Testis (tissue), 3 donors: ENCODE results near the gene PPARG. TPM values are rescaled to one million over a fixed set of nuclear protein-coding genes. Genes with fewer than 3 reads are reported as not detected.

Source experiments
- DNase-seq: peaks from one replicate; pipeline ENCODE4 v3.0.0-alpha.2; 2019
- H3K27ac ChIP-seq, 2 donors: fragments of 200-600 bp; sonication (generic); one replicate each; pipeline ENCODE4 v1.5.1; 2019
- H3K27me3 ChIP-seq: fragments of 200-600 bp; sonication (generic); one replicate; pipeline ENCODE4 v1.5.1; 2019
- H3K36me3 ChIP-seq: fragments of 200-600 bp; sonication (generic); one replicate; pipeline ENCODE4 v1.5.1; 2017; ENCODE audit warnings: low read depth; ENCODE audit errors: missing control alignments
- H3K4me1 ChIP-seq: fragments of 200-600 bp; sonication (generic); one replicate; pipeline ENCODE4 v1.5.1; 2019
- H3K4me3 ChIP-seq, 2 donors: fragments of 200-600 bp; sonication (generic); one replicate each; pipeline ENCODE4 v1.5.1; 2017 to 2019
- H3K9me3 ChIP-seq: fragments of 200-600 bp; sonication (generic); one replicate; pipeline ENCODE4 v1.5.1; 2017
- POLR2A ChIP-seq: fragments of 450-650 bp; IDR thresholded peaks from one replicate; pipeline ENCODE4 v1.6.1; 2017; ENCODE audit warnings: antibody characterized with exemption, mild to moderate bottlenecking, moderate library complexity
- WGBS, 2 donors: methylation state at CpG; one replicate each; pipeline ENCODE4 v1.1.5; 2018; 5-methylcytosine and 5-hydroxymethylcytosine counted together
- intact Hi-C: fragments of 100-400 bp; cut with DNase I; formaldehyde crosslinking; loops from one replicate; pipeline ENCODE4 v1.15.1; 2023; ENCODE audit warnings: low total_unique reads
- polyA plus RNA-seq: library from polyadenylated mRNA; stranded (reverse); fragments of 350-450 nt; fragmentation: Illumina TruSeq; extraction: RNeasy Lipid Tissue Mini Kit (QIAGEN cat#74804); gene quantifications from one replicate; pipeline ENCODE4 v1.2.3, GENCODE V29; 2014; ENCODE audit warnings: low read depth, low replicate concordance; ENCODE audit not compliant: insufficient read depth
- total RNA-seq, 2 donors: library from RNA; depleted of rRNA; stranded (reverse); fragments of >200 nt; gene quantifications; one replicate each; pipeline ENCODE4 v1.2.3, GENCODE V29; 2016
- TF ChIP-seq, protein P1 (sequence below), 3 experiments: fragments of 450-650 bp in 2 of 3; fragments of 200-600 bp in 1 of 3; sonication (generic) in 1 of 3; IDR thresholded peaks; one replicate each; pipeline ENCODE4 v1.5.1; 2016 to 2019; ENCODE audit warnings: antibody characterized with exemption in 3 of 3, mild to moderate bottlenecking in 2 of 3, moderate library complexity in 1 of 3

PPARG gene
- total and polyA plus RNA-seq, 3 donors from 2014 or later, result 12.1 to 18.7 (median 17.6) TPM

DNA sequence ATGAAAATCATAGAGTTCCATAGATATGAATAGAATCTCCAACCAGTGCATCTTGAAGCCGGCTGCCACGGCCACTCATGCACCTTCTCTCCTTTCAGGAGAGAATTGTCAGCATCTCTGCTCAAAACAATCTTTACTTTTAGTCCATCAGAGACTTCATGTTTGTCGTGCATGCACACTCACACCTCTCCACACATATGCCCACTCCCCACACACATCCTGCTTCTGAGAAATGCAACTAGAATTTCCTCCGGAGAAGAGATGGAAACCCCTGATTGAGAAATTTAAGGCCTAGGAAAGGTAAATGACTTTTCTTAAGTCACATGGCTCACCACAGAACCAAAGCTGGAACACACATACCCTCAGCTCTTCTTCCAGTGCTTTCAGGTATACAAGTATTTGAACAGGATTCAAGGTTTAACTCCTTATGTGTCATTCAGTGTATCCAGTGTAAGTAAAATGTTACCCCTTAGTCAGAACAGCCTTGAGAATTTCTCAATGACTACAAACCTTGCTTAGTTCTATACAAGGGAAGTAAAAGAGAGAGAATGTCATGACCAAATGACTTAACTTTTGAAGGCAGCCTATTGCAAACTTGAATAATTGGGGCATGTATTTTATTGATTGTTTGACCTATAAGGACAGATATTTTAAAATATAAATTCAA is 126.3 kb downstream of the PPARG start:
- no peak for DNase-seq
- WGBS, 2 donors, result 82 to 91% methylated on average over 4 of the region's 4 CpGs
- Histone ChIP-seq H3K4me3 (no peak overlapping the region), H3K27me3 (no peaks in the 10 kb centered on the region), H3K9me3 (no peaks in the 10 kb centered on the region), H3K36me3 (no peaks in the 10 kb centered on the region), H3K27ac (no peak overlapping the region), H3K4me1 (no peaks in the 10 kb centered on the region)
- intact Hi-C loops, result no loop called here
- TF ChIP-seq POLR2A, result no peak
- TF ChIP-seq, protein P1, sequence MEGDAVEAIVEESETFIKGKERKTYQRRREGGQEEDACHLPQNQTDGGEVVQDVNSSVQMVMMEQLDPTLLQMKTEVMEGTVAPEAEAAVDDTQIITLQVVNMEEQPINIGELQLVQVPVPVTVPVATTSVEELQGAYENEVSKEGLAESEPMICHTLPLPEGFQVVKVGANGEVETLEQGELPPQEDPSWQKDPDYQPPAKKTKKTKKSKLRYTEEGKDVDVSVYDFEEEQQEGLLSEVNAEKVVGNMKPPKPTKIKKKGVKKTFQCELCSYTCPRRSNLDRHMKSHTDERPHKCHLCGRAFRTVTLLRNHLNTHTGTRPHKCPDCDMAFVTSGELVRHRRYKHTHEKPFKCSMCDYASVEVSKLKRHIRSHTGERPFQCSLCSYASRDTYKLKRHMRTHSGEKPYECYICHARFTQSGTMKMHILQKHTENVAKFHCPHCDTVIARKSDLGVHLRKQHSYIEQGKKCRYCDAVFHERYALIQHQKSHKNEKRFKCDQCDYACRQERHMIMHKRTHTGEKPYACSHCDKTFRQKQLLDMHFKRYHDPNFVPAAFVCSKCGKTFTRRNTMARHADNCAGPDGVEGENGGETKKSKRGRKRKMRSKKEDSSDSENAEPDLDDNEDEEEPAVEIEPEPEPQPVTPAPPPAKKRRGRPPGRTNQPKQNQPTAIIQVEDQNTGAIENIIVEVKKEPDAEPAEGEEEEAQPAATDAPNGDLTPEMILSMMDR (IDR thresholded peaks at IDR 0.05), result no peak

DNA sequence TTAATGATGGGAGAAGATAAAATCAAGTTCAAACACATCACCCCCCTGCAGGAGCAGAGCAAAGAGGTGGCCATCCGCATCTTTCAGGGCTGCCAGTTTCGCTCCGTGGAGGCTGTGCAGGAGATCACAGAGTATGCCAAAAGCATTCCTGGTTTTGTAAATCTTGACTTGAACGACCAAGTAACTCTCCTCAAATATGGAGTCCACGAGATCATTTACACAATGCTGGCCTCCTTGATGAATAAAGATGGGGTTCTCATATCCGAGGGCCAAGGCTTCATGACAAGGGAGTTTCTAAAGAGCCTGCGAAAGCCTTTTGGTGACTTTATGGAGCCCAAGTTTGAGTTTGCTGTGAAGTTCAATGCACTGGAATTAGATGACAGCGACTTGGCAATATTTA is 127.9 kb downstream of the PPARG start:
- DNase-seq, result no peak
- intact Hi-C loops, result no loop called here
- no peak overlapping the region for H3K4me3 ChIP-seq
- no peaks in the 10 kb centered on the region for H3K27me3 ChIP-seq
- H3K9me3 ChIP-seq, result no peaks in the 10 kb centered on the region
- no peak for TF ChIP-seq POLR2A
- TF ChIP-seq, protein P1 (IDR thresholded peaks at IDR 0.05), result no peak
- 90% methylated on average over 8 of the region's 8 CpGs for WGBS, 2 donors
- no peaks in the 10 kb centered on the region for H3K4me1 ChIP-seq
- no peaks in the 10 kb centered on the region for H3K36me3 ChIP-seq
- H3K27ac ChIP-seq, result no peak overlapping the region

DNA sequence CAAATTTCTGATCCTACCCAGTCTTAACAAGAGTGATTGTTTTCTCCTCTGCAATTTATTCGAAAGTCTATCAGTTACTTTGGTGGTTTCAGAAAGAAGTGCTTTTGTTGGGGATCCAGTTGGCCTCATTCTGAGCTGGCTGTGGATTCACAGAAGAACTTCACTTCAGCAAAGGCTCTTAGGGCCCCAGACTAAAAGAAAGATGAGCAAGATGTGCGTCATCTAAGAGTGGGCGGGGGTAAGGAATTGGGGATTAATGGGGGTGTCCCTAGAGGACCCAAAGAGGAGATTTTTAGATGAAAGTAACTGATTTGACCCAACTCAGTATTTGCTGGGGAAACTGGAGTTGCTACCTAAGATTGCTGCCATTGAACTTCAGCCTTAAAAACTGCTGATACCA is 131.5 kb downstream of the PPARG start:
- WGBS, 2 donors, result 91 to 92% methylated on average over 3 of the region's 3 CpGs
- intact Hi-C loops, result no loop called here

DNA sequence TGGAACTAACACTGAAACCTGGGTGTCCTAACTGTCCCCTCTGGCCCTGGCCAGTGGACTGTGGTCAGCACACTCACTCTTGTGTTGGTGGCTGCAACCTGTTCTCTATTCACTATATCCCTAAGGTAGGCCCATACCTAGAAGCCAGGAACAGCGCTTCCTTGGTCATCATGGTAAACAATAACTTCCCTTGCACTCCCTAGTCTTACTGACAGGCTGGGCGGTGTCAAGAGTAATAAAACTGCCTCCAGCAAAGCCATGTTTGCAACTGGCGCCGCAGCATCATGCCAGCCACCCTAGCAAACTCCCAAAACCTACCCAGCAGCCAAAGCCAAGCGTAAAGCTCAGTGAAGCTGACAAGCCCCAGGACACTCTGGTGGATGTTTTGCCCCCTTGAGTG is 132.3 kb downstream of the PPARG start:
- Histone ChIP-seq H3K4me3 (no peak overlapping the region), H3K9me3 (no peaks in the 10 kb centered on the region), H3K27ac (no peak overlapping the region), H3K36me3 (no peaks in the 10 kb centered on the region), H3K4me1 (no peaks in the 10 kb centered on the region), H3K27me3 (no peaks in the 10 kb centered on the region)
- no peak for DNase-seq
- intact Hi-C loops, result no loop called here
- no peak for TF ChIP-seq POLR2A
- TF ChIP-seq, protein P1 (IDR thresholded peaks at IDR 0.05), result no peak
- WGBS, 2 donors, result 86 to 96% methylated on average over 4 to 5 of the region's 5 CpGs

More for the DNA sequence above, 131.5 kb downstream of the PPARG start:
- DNase-seq, result no peak
- no peaks in the 10 kb centered on the region for H3K36me3 ChIP-seq
- no peaks in the 10 kb centered on the region for H3K27me3 ChIP-seq
- H3K4me1 ChIP-seq, result no peaks in the 10 kb centered on the region
- no peaks in the 10 kb centered on the region for H3K9me3 ChIP-seq
- no peak overlapping the region for H3K27ac ChIP-seq
- no peak for TF ChIP-seq POLR2A
- TF ChIP-seq, protein P1 (IDR thresholded peaks at IDR 0.05), result no peak
- no peak overlapping the region for H3K4me3 ChIP-seq

DNA sequence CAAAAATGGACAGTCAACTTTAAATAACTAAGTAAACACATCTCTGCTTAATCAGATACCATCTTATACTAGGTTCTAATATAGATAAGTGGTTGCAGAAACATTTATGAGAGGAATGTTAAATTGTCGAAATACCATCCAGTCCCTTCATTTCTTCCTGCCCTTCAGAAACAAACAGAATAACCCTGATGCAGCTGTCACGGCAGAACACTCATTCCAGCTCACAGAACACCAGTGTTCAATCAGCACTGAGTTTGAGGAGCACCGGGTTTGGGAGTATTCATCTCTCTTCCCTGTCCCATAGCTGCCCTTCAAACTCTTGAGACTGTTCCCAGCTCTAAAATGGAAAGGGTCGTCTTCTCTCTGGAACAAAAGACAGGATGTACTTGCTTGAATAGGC is 134.3 kb downstream of the PPARG start:
- Histone ChIP-seq H3K4me3 (no peak overlapping the region), H3K36me3 (no peaks in the 10 kb centered on the region)
- no peak for TF ChIP-seq POLR2A
- TF ChIP-seq, protein P1 (IDR thresholded peaks at IDR 0.05), result no peak

More for the DNA sequence above, 134.3 kb downstream of the PPARG start:
- H3K27me3 ChIP-seq, result no peaks in the 10 kb centered on the region
- intact Hi-C loops, result no loop called here
- H3K27ac ChIP-seq, result no peak overlapping the region
- no peaks in the 10 kb centered on the region for H3K9me3 ChIP-seq
- H3K4me1 ChIP-seq, result no peaks in the 10 kb centered on the region
- WGBS, 2 donors, result 78 to 80% methylated on average over 4 of the region's 4 CpGs
- DNase-seq, result no peak
